Smooth muscle cell (in vitro differentiated cells): Measurements from ENCODE around the gene ABCB8. TPM values are rescaled to one million over a fixed set of nuclear protein-coding genes. Genes with fewer than 3 reads are reported as not detected.

Experiments used
- DNase-seq: peaks from one replicate; lab custom pipeline; 2025; ENCODE audit not compliant: unreplicated experiment; lab: John Stamatoyannopoulos, UW
- H2AFZ ChIP-seq: fragments of 200-600 bp; sonication (generic); 2 replicates; pipeline ENCODE4 v1.6.0; 2016; ENCODE audit warnings: antibody characterized with exemption, low read depth, mild to moderate bottlenecking
- H3F3A ChIP-seq: fragments of 200-600 bp; sonication (generic); 2 replicates; pipeline ENCODE4 v1.6.0; 2017; ENCODE audit warnings: antibody characterized with exemption, low read depth
- H3K27ac ChIP-seq: fragments of 200-600 bp; sonication (generic); 2 replicates; pipeline ENCODE4 v1.5.1; 2016; ENCODE audit warnings: low read depth, mild to moderate bottlenecking
- H3K27me3 ChIP-seq: fragments of 200-600 bp; sonication (generic); 2 replicates; pipeline ENCODE4 v1.6.1; 2016; ENCODE audit warnings: low read depth, mild to moderate bottlenecking
- H3K36me3 ChIP-seq: fragments of 200-600 bp; sonication (generic); 2 replicates; pipeline ENCODE4 v1.5.1; 2016; ENCODE audit warnings: low read depth
- H3K4me1 ChIP-seq: fragments of 200-600 bp; sonication (generic); 2 replicates; pipeline ENCODE4 v1.5.1; 2016; ENCODE audit warnings: low read depth
- H3K4me2 ChIP-seq: fragments of 200-600 bp; sonication (generic); 2 replicates; pipeline ENCODE4 v1.6.0; 2016; ENCODE audit warnings: mild to moderate bottlenecking
- H3K4me3 ChIP-seq: fragments of 200-600 bp; sonication (generic); 2 replicates; pipeline ENCODE4 v1.5.1; 2016; ENCODE audit warnings: mild to moderate bottlenecking
- H3K79me2 ChIP-seq: fragments of 200-600 bp; sonication (generic); 2 replicates; pipeline ENCODE4 v1.6.0; 2016; ENCODE audit warnings: low read depth, mild to moderate bottlenecking
- H3K9ac ChIP-seq: fragments of 200-600 bp; sonication (generic); 2 replicates; pipeline ENCODE4 v1.6.0; 2016; ENCODE audit warnings: low read depth
- H3K9me3 ChIP-seq: fragments of 200-600 bp; sonication (generic); replicated peaks from 2 replicates; pipeline ENCODE4 v1.5.1; 2016; ENCODE audit warnings: low read depth
- H4K20me1 ChIP-seq: fragments of 200-600 bp; sonication (generic); 2 replicates; pipeline ENCODE4 v1.6.0; 2016; ENCODE audit warnings: low read depth
- CTCF ChIP-seq: fragments of 200-600 bp; sonication (generic); IDR thresholded peaks from 2 replicates; pipeline ENCODE4 v1.5.1; 2017; ENCODE audit warnings: borderline replicate concordance, mild to moderate bottlenecking, antibody characterized with exemption; ENCODE audit not compliant: insufficient read depth, poor library complexity, severe bottlenecking
- WGBS: methylation state at CpG from one replicate; pipeline ENCODE4 v1.1.7; 2016; ENCODE audit warnings: low lambda C conversion rate; 5-methylcytosine and 5-hydroxymethylcytosine counted together
- polyA plus RNA-seq: library from polyadenylated mRNA; unstranded; fragments of >200 nt; fragmentation: Nextera tagmentation; extraction: Ambion mirVana; gene quantifications from 2 replicates; pipeline ENCODE4 v1.2.1, GENCODE V29; 2016
- total RNA-seq: library from RNA; depleted of rRNA; stranded (reverse); fragments of >200 nt; gene quantifications from 2 replicates; pipeline ENCODE4 v1.2.3, GENCODE V29; 2014

ABCB8 gene
- total and polyA plus RNA-seq, 2 experiments from 2014 or later, result 23.4 to 24.2 TPM

GRCh38 chr7:150993511-150993910 is 34.7 kb upstream of the ABCB8 start:
- Histone ChIP-seq H3K9ac (no peak overlapping the region), H3K4me3 (no peak overlapping the region), H3K79me2 (no peaks in the 10 kb centered on the region), H3K4me2 (no peak overlapping the region), H3K36me3 (no peaks in the 10 kb centered on the region), H4K20me1 (no peaks in the 10 kb centered on the region), H3K9me3 (no peaks in the 10 kb centered on the region), H2AFZ (no peak overlapping the region), H3F3A (peaks cover 5% of the 10 kb centered on the region), H3K27ac (no peak overlapping the region), H3K4me1 (peaks cover 6% of the 10 kb centered on the region), H3K27me3 (no peaks in the 10 kb centered on the region)
- no peak for DNase-seq
- no peak for TF ChIP-seq CTCF
- 88% methylated on average over 13 of the region's 14 CpGs for WGBS

- Histone ChIP-seq H3K4me2 (no peak overlapping the region), H3K79me2 (no peaks in the 10 kb centered on the region), H3K4me3 (no peak overlapping the region), H3K36me3 (no peaks in the 10 kb centered on the region), H3K27me3 (no peaks in the 10 kb centered on the region), H3K9ac (no peak overlapping the region), H4K20me1 (no peaks in the 10 kb centered on the region), H3K9me3 (no peaks in the 10 kb centered on the region), H3K4me1 (peaks cover 6% of the 10 kb centered on the region), H3F3A (peaks cover 2% of the 10 kb centered on the region), H2AFZ (peak overlapping the region; percentile 72), H3K27ac (no peak overlapping the region)
- no peak for TF ChIP-seq CTCF
- 56% methylated on average over 15 of the region's 15 CpGs for WGBS
- no peak for DNase-seq
These were observed 34.0 kb upstream of the ABCB8 start for GRCh38 chr7:150994141-150994837.

- TF ChIP-seq CTCF, result no peak
- no peaks in the 10 kb centered on the region for H4K20me1 ChIP-seq
- WGBS, result 88% methylated on average over 15 of the region's 19 CpGs
These were observed 33.3 kb upstream of the ABCB8 start for GRCh38 chr7:150994838-150995510.

More at GRCh38 chr7:150994838-150995510, 33.3 kb upstream of the ABCB8 start:
- Histone ChIP-seq H3K27ac (no peak overlapping the region), H3K27me3 (no peaks in the 10 kb centered on the region), H3K79me2 (no peaks in the 10 kb centered on the region), H3K36me3 (no peaks in the 10 kb centered on the region), H3K9me3 (no peaks in the 10 kb centered on the region), H3K4me1 (peaks cover 6% of the 10 kb centered on the region), H2AFZ (no peak overlapping the region), H3K9ac (no peak overlapping the region), H3K4me2 (no peak overlapping the region), H3F3A (no peaks in the 10 kb centered on the region), H3K4me3 (no peak overlapping the region)
- no peak for DNase-seq
